ENCODE results near the gene CYSLTR1.

Gene CYSLTR1

DNA sequence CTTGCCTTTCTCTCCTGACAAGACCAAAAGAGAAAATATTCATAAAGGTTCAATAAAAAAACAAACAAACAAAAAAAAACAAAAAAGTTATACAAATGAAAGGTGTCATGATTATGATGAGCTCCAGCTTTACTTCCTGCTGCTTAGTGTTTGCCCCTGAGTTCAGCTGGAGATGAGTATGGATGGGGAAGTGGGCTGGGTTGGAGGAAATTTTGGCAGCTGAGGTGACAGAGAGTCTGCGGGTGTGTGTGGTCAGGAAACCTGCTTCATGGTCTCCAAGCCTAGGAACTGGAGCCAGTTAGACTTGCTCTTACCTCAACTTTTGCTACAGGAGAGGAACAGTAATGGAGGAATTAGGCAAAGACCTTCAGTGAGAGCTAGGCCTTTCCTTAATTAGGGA, 4.3 kb upstream of the CYSLTR1 start:
- in situ Hi-C loops (cut with HindIII; ENCODE audit: low sequenced_read_pairs): no loop called here
- no peak for DNase-seq (ENCODE audit: low read depth, low spot score)
- no peak overlapping the region for H3K4me3 ChIP-seq (ENCODE audit: low read depth, low read length)
- TF ChIP-seq, protein P1, sequence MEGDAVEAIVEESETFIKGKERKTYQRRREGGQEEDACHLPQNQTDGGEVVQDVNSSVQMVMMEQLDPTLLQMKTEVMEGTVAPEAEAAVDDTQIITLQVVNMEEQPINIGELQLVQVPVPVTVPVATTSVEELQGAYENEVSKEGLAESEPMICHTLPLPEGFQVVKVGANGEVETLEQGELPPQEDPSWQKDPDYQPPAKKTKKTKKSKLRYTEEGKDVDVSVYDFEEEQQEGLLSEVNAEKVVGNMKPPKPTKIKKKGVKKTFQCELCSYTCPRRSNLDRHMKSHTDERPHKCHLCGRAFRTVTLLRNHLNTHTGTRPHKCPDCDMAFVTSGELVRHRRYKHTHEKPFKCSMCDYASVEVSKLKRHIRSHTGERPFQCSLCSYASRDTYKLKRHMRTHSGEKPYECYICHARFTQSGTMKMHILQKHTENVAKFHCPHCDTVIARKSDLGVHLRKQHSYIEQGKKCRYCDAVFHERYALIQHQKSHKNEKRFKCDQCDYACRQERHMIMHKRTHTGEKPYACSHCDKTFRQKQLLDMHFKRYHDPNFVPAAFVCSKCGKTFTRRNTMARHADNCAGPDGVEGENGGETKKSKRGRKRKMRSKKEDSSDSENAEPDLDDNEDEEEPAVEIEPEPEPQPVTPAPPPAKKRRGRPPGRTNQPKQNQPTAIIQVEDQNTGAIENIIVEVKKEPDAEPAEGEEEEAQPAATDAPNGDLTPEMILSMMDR (IDR thresholded peaks at IDR 0.05; ENCODE audit: low read depth, low read length): no peak

DNA sequence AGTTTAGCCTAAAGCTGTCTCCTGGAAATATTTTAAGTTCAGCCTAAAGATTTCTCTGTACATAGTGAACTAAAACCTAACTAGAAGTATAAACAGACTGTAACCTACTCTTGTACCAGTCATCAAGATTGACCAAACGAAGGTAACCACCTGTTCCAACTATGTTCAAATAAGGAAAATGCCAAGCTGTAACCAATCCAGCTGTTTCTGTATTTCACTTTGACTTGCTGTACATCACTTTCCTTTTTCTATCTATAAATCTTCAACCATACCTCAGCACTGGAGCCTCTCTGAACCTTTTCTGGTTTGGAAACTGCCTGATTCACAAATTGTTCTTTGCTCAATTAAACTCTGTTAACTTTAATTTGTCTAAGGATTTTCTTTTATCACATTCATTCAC, 3.1 kb upstream of the CYSLTR1 start:
- no peak for DNase-seq (ENCODE audit: low read depth, low spot score)
- TF ChIP-seq, protein P1 (IDR thresholded peaks at IDR 0.05; ENCODE audit: low read depth, low read length): no peak
- in situ Hi-C loops (cut with HindIII; ENCODE audit: low sequenced_read_pairs): no loop called here
- H3K4me3 ChIP-seq (ENCODE audit: low read depth, low read length): no peak overlapping the region

DNA sequence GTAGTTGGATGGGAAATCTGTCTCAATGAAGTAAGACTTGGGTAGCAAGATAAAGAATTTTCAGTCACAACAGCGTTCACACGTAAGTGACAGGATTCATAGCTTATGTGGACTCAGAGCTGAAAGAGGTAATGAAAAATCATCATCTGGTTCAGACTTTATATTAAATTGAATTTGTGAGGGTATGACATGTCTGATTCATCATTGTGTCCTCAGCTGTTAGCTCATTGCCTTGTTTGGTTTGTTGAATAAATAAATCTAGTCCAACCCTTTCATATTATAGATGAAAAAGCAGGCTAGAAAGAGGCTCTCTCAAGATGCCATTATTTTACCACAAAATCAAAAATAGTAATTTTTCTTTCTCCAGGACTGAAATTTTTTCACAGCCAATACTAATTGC, 2.7 kb upstream of the CYSLTR1 start:
- TF ChIP-seq, protein P1 (IDR thresholded peaks at IDR 0.05; ENCODE audit: low read depth, low read length): no peak
- DNase-seq (ENCODE audit: low read depth, low spot score): no peak
- H3K4me3 ChIP-seq (ENCODE audit: low read depth, low read length): no peak overlapping the region
- in situ Hi-C loops (cut with HindIII; ENCODE audit: low sequenced_read_pairs): no loop called here

DNA sequence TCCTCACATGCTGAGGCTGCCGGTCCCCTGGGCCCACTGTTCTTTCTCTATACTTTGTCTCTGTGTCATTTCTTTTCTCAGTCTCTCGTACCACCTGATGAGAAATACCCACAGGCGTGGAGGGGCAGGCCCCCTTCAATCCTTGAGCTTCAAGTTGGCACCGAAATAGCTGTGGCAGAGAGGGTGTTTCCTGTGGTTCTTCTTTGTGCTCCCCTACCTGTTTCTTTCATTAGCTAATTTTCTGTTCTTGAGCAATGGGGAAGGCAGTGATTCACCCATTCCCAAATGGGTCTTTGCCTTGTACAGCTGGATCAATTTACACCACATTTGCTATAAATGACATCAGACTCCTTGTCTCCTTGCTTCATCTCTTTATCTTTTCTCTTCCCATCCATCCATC, 2.1 kb upstream of the CYSLTR1 start:
- H3K4me3 ChIP-seq (ENCODE audit: low read depth, low read length): no peak overlapping the region
- in situ Hi-C loops (cut with HindIII; ENCODE audit: low sequenced_read_pairs): no loop called here
- no peak for DNase-seq (ENCODE audit: low read depth, low spot score)
- TF ChIP-seq, protein P1 (IDR thresholded peaks at IDR 0.05; ENCODE audit: low read depth, low read length): no peak

DNA sequence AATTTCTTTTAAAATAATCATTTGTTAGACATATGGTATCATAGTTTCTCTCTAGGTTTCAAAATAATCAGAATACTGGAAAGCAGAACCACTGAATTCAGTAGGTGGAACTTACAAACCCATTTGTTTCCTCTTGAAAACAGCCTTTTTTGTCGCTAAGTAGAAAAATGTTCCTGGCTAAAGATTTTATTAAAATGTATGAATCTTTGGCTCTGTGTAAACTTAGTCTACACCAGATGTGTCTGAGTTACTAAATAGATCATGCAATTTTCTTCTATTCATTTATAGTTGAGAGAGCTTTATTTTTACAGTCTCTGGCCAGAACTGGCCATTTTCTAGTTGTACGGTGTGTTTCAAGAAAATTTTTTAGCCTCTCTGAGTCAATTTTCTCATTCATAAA, 1.0 kb downstream of the CYSLTR1 start:
- TF ChIP-seq, protein P1 (IDR thresholded peaks at IDR 0.05; ENCODE audit: low read depth, low read length): no peak
- in situ Hi-C loops (cut with HindIII; ENCODE audit: low sequenced_read_pairs): no loop called here
- no peak for DNase-seq (ENCODE audit: low read depth, low spot score)
- H3K4me3 ChIP-seq (ENCODE audit: low read depth, low read length): no peak overlapping the region

DNA sequence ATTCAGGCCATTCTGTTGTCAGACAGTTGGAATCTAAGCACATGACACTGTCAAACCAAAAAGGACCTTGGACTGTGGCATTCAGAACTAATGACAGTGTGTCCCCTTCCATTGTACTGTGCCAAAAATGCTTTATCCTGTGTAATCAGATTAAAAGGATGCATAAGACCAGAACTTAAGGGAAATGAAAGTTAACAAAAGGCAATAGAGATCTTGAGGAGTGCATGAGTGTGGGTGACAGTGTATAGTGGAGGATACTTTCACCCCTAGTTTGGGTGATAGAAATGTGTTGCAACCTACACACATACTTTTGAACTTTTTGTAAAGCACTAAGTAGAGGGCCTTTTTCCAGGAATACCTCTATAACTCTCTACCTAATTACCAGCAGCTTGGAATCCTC, 4.5 kb downstream of the CYSLTR1 start:
- H3K4me3 ChIP-seq (ENCODE audit: low read depth, low read length): no peak overlapping the region
- DNase-seq (ENCODE audit: low read depth, low spot score): no peak

More for the DNA sequence above, 4.5 kb downstream of the CYSLTR1 start:
- TF ChIP-seq, protein P1 (IDR thresholded peaks at IDR 0.05; ENCODE audit: low read depth, low read length): no peak
- in situ Hi-C loops (cut with HindIII; ENCODE audit: low sequenced_read_pairs): no loop called here

Data from astrocyte of the spinal cord (primary cell).